ENCODE results near the gene TRIP10.
A peak's percentile ranks its signal among the peaks of the same experiment; 100 is the strongest.

TRIP10 gene

DNA sequence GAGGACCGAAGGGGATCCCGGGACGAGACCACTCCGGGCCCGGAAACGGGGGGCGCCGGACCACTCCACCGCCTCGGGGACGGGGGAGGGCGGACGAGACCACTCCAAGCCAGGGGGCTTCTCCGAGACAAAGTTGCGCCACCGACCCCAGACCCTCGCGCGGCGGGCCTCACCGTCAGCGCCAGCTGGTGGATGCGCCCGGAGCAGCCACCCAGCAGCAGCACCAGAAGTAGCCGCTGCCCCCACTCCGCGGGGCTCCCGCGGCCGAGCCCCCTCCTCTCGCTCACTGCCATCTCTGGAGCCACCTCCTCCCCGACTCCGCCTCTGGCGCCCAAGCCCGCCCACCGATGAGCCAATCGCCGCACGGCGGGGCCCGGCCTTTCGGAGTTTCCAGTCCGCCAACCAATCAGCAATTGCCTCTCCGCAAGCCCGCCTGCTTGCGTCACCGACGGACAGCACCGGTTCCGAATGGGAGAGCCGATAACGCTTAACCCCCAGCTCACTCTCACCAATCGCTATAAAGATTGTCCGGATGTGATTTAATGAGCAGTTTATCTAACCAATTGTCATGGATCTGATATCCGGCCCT, 2.1 kb upstream of the TRIP10 start, which contains the start of gene GPR108:
Gene GPR108, minus strand, starts transcription at position 297 of the 589 bp plus-strand sequence. Its CDS starts 4 bp downstream, at position 293.
- peaks cover 6 to 27% (median 15%) of the 10 kb centered on the region in 3 donors for H3K36me3 ChIP-seq
- H3K4me3 ChIP-seq: peak within 1 kb of the TSS; percentile 78 to 95
- H3K27ac ChIP-seq: peak within 1 kb of the TSS; percentile 93 to 97
- TF ChIP-seq, protein P1, sequence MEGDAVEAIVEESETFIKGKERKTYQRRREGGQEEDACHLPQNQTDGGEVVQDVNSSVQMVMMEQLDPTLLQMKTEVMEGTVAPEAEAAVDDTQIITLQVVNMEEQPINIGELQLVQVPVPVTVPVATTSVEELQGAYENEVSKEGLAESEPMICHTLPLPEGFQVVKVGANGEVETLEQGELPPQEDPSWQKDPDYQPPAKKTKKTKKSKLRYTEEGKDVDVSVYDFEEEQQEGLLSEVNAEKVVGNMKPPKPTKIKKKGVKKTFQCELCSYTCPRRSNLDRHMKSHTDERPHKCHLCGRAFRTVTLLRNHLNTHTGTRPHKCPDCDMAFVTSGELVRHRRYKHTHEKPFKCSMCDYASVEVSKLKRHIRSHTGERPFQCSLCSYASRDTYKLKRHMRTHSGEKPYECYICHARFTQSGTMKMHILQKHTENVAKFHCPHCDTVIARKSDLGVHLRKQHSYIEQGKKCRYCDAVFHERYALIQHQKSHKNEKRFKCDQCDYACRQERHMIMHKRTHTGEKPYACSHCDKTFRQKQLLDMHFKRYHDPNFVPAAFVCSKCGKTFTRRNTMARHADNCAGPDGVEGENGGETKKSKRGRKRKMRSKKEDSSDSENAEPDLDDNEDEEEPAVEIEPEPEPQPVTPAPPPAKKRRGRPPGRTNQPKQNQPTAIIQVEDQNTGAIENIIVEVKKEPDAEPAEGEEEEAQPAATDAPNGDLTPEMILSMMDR (IDR thresholded peaks at IDR 0.05): no peak
- intact Hi-C loops (cut with DNase I; ENCODE audit: low total_unique reads): loop anchor here (10.0 kb wide), 2 partner anchors 127 to 363 kb away; partner anchors contain the start of genes ALKBH7 and PSPN
- peaks cover 0 to 45% (median 36%) of the 10 kb centered on the region in 4 donors for H3K4me1 ChIP-seq
- H3K9me3 ChIP-seq: no peaks in the 10 kb centered on the region
- no peaks in the 10 kb centered on the region for H3K27me3 ChIP-seq
- DNase-seq: peak; percentile 100

DNA sequence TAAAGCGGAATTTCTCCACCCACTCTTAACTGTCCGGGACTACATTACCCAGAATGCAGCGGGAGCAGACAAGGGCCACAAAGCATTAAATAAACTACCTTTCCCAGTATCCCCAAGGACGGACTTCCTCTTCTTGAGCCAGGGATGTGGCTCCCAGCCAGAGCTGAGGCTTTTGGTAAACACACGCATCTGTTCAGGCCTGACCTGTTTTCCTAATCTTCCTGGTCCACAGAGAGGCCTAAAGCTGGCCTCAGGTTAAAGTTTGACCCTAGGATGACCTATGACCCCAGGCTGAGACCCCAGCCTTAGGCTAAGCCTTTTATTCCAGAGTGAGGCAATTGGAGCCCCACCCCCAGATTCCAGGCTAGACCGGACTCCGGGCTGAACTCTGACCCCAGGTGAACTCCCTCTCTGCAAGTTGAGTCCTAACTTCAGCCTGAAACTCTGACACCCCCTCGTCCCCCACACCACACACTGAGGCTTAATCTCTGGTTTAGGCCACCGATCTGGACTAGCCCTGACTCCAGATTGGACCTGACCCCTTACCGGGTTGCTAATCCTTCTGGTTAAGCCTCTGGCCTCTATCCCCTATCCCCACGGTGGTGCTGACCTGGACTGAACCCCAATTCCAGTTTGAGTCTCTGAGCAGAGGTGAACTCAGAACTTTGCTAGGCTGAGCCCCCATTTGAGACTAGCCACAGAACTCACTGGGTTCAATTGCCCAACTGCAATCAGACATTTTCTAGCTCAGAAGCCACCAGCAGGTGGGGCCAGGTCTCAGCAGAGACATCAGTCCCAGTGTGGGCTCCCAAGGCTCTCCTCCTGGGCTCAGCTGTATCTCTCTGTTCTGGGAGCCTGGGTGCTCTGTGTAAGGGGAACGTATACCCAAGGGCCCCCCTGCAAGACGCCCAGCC, 1.4 kb upstream of the TRIP10 start:
- no peaks in the 10 kb centered on the region for H3K27me3 ChIP-seq
- H3K27ac ChIP-seq: peak overlapping the region; percentile 93
- intact Hi-C loops (cut with DNase I; ENCODE audit: low total_unique reads): loop anchor here (10.0 kb wide), 2 partner anchors 127 to 363 kb away; partner anchors contain the start of genes ALKBH7 and PSPN
- peak overlapping the region; percentile 80 to 96 for H3K4me3 ChIP-seq
- H3K36me3 ChIP-seq: peaks cover 4 to 27% (median 11%) of the 10 kb centered on the region in 3 donors
- TF ChIP-seq, protein P1 (IDR thresholded peaks at IDR 0.05): peak; percentile 66
- peaks cover 0 to 52% (median 42%) of the 10 kb centered on the region in 4 donors for H3K4me1 ChIP-seq
- no peaks in the 10 kb centered on the region for H3K9me3 ChIP-seq
- peak; percentile 92 to 99 for DNase-seq

DNA sequence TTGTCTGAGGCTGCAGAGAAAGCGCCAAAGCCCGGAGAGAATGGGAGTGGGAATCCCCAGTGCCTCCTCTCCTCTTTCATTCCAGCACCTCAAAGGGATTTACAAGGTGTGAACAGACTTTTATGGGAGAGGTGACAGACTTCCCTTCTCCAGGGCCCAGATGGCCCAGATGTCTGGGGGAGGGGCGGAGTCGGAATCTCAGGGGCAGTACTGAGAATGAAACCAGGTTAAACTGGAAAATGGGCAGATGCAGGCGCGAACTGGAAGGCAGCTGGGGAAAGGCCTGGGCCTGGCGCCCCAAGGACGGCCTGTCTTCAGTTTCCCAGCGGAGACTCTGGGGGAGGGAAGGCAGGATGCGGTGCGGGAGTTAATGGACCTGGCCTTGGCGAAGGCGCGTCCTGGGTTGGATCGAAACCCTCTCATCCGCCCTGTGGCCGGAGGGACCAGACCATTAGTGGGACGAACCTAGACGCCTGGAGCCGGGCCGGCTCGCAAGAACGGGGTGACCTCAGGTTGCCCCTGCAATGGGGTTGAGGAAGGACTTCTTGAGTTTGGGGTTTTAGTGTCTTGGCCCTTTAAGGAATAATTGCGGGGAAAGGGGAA, 592 bp upstream of the TRIP10 start:
- Histone ChIP-seq H3K4me3 (peak overlapping the region; percentile 80 to 96), H3K9me3 (no peaks in the 10 kb centered on the region), H3K4me1 (peaks cover 0 to 59% (median 48%) of the 10 kb centered on the region in 4 donors), H3K36me3 (peaks cover 8 to 27% (median 12%) of the 10 kb centered on the region in 3 donors), H3K27ac (peak overlapping the region; percentile 93), H3K27me3 (no peaks in the 10 kb centered on the region)
- TF ChIP-seq, protein P1 (IDR thresholded peaks at IDR 0.05): no peak
- peak; percentile 57 to 84 for DNase-seq
- intact Hi-C loops (cut with DNase I; ENCODE audit: low total_unique reads): loop anchor here (10.0 kb wide), 2 partner anchors 126 to 364 kb away; partner anchors contain the start of genes ALKBH7 and PSPN

DNA sequence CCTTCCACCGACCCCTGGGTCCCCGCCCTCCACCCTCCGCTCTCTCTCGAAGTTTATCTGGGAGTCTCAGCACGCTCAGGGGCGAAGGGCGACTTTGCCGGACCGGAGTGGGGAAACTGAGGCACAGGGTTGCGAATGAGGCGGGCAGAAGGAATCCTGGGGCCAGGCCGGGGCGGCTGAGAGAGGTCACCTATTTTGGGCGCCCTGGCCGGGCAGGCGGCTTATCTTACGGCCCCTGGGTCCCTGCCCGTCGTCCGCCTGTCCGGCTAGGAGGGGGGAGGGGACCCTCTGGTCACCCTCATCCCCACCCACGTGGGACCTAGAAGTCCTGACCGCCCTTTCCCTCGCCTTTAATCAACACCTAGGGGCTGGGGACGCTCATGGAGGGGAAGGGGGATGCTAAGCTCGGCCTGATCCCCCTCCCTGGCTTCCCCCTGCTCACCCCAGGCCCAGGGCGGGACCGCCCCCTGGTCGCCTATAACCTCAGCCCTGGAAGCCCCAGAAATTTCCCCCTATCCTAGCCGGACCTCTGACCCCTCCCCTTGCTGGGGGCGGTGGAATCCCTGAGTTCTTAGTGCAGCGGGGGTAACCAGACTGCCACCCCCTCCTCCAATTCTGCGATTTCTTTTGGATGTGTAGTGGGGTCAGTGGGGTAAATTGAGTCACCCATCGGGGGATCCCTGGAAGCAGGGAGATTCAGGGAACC, 556 bp downstream of the TRIP10 start:
- intact Hi-C loops (cut with DNase I; ENCODE audit: low total_unique reads): loop anchor here (10.0 kb wide), 2 partner anchors 125 to 365 kb away; partner anchors contain the start of genes ALKBH7 and PSPN
- peak overlapping the region; percentile 80 to 96 for H3K4me3 ChIP-seq
- H3K9me3 ChIP-seq: no peaks in the 10 kb centered on the region
- H3K4me1 ChIP-seq: peaks cover 0 to 71% (median 59%) of the 10 kb centered on the region in 4 donors
- TF ChIP-seq, protein P1 (IDR thresholded peaks at IDR 0.05): no peak
- peak overlapping the region; percentile 93 to 97 for H3K27ac ChIP-seq
- H3K27me3 ChIP-seq: no peaks in the 10 kb centered on the region
- peaks cover 8 to 29% (median 12%) of the 10 kb centered on the region in 3 donors for H3K36me3 ChIP-seq
- no peak for DNase-seq

All from tibial artery (tissue), 4 donors.